Neuronal stem cell (in vitro differentiated cells): ENCODE data around the gene GYPC.

Experiments used
- DNase-seq: peaks from one replicate; pipeline ENCODE4 v3.0.0-alpha.2; 2013; ENCODE audit warnings: low spot score
- H2AFZ ChIP-seq: one replicate; pipeline ENCODE4 v1.6.1; 2013; ENCODE audit warnings: mild to moderate bottlenecking, low read length, inconsistent platforms
- H2AK5ac ChIP-seq: 2 replicates; pipeline ENCODE4 v1.6.1; 2013; ENCODE audit warnings: low read depth, mild to moderate bottlenecking, inconsistent platforms, low read length, moderate library complexity, mixed read lengths
- H2BK120ac ChIP-seq: 2 replicates; pipeline ENCODE4 v1.6.1; 2013; ENCODE audit warnings: low read depth, mild to moderate bottlenecking, inconsistent platforms, low read length, moderate library complexity, mixed read lengths
- H2BK12ac ChIP-seq: one replicate; pipeline ENCODE4 v1.6.1; 2013; ENCODE audit warnings: low read length, inconsistent platforms
- H2BK15ac ChIP-seq: 2 replicates; pipeline ENCODE4 v1.6.1; 2013; ENCODE audit warnings: mild to moderate bottlenecking, low read length, inconsistent platforms, mixed read lengths
- H2BK5ac ChIP-seq: one replicate; pipeline ENCODE4 v1.6.1; 2013; ENCODE audit warnings: inconsistent platforms, mild to moderate bottlenecking, low read length, moderate library complexity
- H3K14ac ChIP-seq: one replicate; pipeline ENCODE4 v1.6.1; 2013; ENCODE audit warnings: low read length, inconsistent platforms
- H3K18ac ChIP-seq: 2 replicates; pipeline ENCODE4 v1.6.1; 2013; ENCODE audit warnings: low read length, inconsistent platforms
- H3K23ac ChIP-seq: 2 replicates; pipeline ENCODE4 v1.6.1; 2013; ENCODE audit warnings: low read depth, mild to moderate bottlenecking, mixed read lengths, low read length, inconsistent platforms; ENCODE audit not compliant: poor library complexity
- H3K27ac ChIP-seq: replicated peaks from 3 replicates; pipeline ENCODE4 v1.5.1; 2013; ENCODE audit warnings: low read length, inconsistent platforms
- H3K27me3 ChIP-seq, 3 experiments: 2 replicates each; pipeline ENCODE4 v1.6.1; 2013; ENCODE audit warnings: low read length in 3 of 3, mild to moderate bottlenecking in 2 of 3, inconsistent platforms in 1 of 3, low read depth in 1 of 3, mixed read lengths in 1 of 3, moderate library complexity in 1 of 3; ENCODE audit not compliant: control insufficient read depth in 3 of 3, insufficient read depth in 3 of 3
- H3K36me3 ChIP-seq, 2 donors: replicated peaks in 1 of 2; 2 replicates each; pipeline ENCODE4 v1.6.1; 2013; ENCODE audit warnings: low read length in 2 of 2; ENCODE audit not compliant: control insufficient read depth in 2 of 2, insufficient read depth in 2 of 2
- H3K4ac ChIP-seq: 2 replicates; pipeline ENCODE4 v1.6.1; 2013; ENCODE audit warnings: inconsistent platforms, mild to moderate bottlenecking, low read length, moderate library complexity
- H3K4me1 ChIP-seq, 2 donors: 1 replicate in 1 of 2; 2 replicates in 1 of 2; pipeline ENCODE4 v1.6.1; 2013; ENCODE audit warnings: low read length in 2 of 2, low read depth in 1 of 2; ENCODE audit not compliant: control insufficient read depth in 2 of 2, insufficient read depth in 1 of 2
- H3K4me2 ChIP-seq: one replicate; pipeline ENCODE4 v1.6.1; 2013; ENCODE audit warnings: mild to moderate bottlenecking, low read length, inconsistent platforms; ENCODE audit not compliant: insufficient read depth, poor library complexity, severe bottlenecking
- H3K4me3 ChIP-seq, 2 donors: 2 replicates each; pipeline ENCODE4 v1.5.1; 2013; ENCODE audit warnings: low read length in 2 of 2, mild to moderate bottlenecking in 2 of 2, inconsistent platforms in 1 of 2, moderate library complexity in 1 of 2
- H3K79me1 ChIP-seq: one replicate; pipeline ENCODE4 v1.6.1; 2013; ENCODE audit warnings: low read depth, mild to moderate bottlenecking, inconsistent platforms, low read length, moderate library complexity
- H3K9ac ChIP-seq: one replicate; pipeline ENCODE4 v1.6.1; 2013; ENCODE audit warnings: mild to moderate bottlenecking, low read depth, low read length, inconsistent platforms; ENCODE audit not compliant: poor library complexity
- H3K9me3 ChIP-seq, 2 donors: replicated peaks in 1 of 2; 2 replicates each; pipeline versions ENCODE3 to v1.6.1; 2013; ENCODE audit warnings: low read length in 2 of 2, mild to moderate bottlenecking in 2 of 2, inconsistent platforms in 1 of 2, low read depth in 1 of 2, mixed read lengths in 1 of 2, moderate library complexity in 1 of 2; ENCODE audit not compliant: control insufficient read depth in 2 of 2, insufficient read depth in 1 of 2
- H4K8ac ChIP-seq: one replicate; pipeline ENCODE4 v1.6.1; 2013; ENCODE audit warnings: low read depth, mild to moderate bottlenecking, inconsistent platforms, low read length, moderate library complexity
- H4K91ac ChIP-seq: one replicate; pipeline ENCODE4 v1.6.1; 2013; ENCODE audit warnings: low read length, low read depth, mild to moderate bottlenecking, inconsistent platforms; ENCODE audit not compliant: poor library complexity
- WGBS, 2 donors: extraction: QIAGEN DNeasy Blood & Tissue Kit; methylation state at CpG; one replicate each; pipeline ENCODE4 v1.1.7; 2013; ENCODE audit warnings: missing lambda C conversion rate in 2 of 2, mixed read lengths in 1 of 2; ENCODE audit not compliant: insufficient read length in 2 of 2, insufficient replicate concordance in 1 of 2; ENCODE audit errors: extremely low coverage in 2 of 2; 5-methylcytosine and 5-hydroxymethylcytosine counted together

GYPC gene

GRCh38 chr2:126659562-126660467 lies 3.9 kb downstream of the GYPC start:
- H2BK12ac ChIP-seq = peak overlapping the region; percentile 67
- H2AFZ ChIP-seq = no peak overlapping the region
- peak overlapping the region; percentile 86 for H3K18ac ChIP-seq
- H3K23ac ChIP-seq = peak overlapping the region; percentile 74
- H3K36me3 ChIP-seq = peaks cover 0 to 14% of the 10 kb centered on the region in 2 donors
- no peak for DNase-seq
- H3K27me3 ChIP-seq = peaks cover 0 to 2% (median 0%) of the 10 kb centered on the region in 3 experiments
- no peak overlapping the region for H3K4me2 ChIP-seq
- H3K79me1 ChIP-seq = peaks cover 5% of the 10 kb centered on the region
- H3K4ac ChIP-seq = no peak overlapping the region
- H4K8ac ChIP-seq = peak overlapping the region; percentile 86
- H2BK120ac ChIP-seq = peak overlapping the region; percentile 9
- H4K91ac ChIP-seq = no peak overlapping the region
- peak overlapping the region; percentile 85 for H3K14ac ChIP-seq
- H2BK15ac ChIP-seq = peak overlapping the region; percentile 81
- H3K27ac ChIP-seq = no peak overlapping the region
- H3K4me1 ChIP-seq = peaks cover 23 to 24% of the 10 kb centered on the region in 2 donors
- H3K9me3 ChIP-seq = no peaks in the 10 kb centered on the region
- WGBS, 2 donors = no CpG with 5 or more reads among the region's 23 CpGs
- peak overlapping the region; percentile 78 for H2BK5ac ChIP-seq
- H2AK5ac ChIP-seq = peak overlapping the region; percentile 74
- H3K9ac ChIP-seq = peak overlapping the region; percentile 63
- H3K4me3 ChIP-seq = no peak overlapping the region

GRCh38 chr2:126660971-126661370 lies 5.0 kb downstream of the GYPC start:
- no peak overlapping the region for H2BK15ac ChIP-seq
- no peak for DNase-seq
- peak overlapping the region; percentile 24 for H2BK5ac ChIP-seq
- H3K4me3 ChIP-seq = no peak overlapping the region
- peak overlapping the region; percentile 48 for H3K18ac ChIP-seq
- H4K91ac ChIP-seq = no peak overlapping the region
- H2AK5ac ChIP-seq = peak overlapping the region; percentile 26
- H3K27me3 ChIP-seq = peaks cover 0 to 2% (median 0%) of the 10 kb centered on the region in 3 experiments
- no peak overlapping the region for H3K23ac ChIP-seq
- H3K9ac ChIP-seq = no peak overlapping the region
- no peak overlapping the region for H2BK120ac ChIP-seq
- peaks cover 21 to 28% of the 10 kb centered on the region in 2 donors for H3K4me1 ChIP-seq
- peaks cover 5% of the 10 kb centered on the region for H3K79me1 ChIP-seq
- H3K27ac ChIP-seq = no peak overlapping the region
- no peak overlapping the region for H2BK12ac ChIP-seq
- no peak overlapping the region for H2AFZ ChIP-seq
- no peak overlapping the region for H3K14ac ChIP-seq
- no CpG with 5 or more reads among the region's 7 CpGs for WGBS, 2 donors
- peaks cover 0 to 14% of the 10 kb centered on the region in 2 donors for H3K36me3 ChIP-seq
- H3K9me3 ChIP-seq = no peaks in the 10 kb centered on the region
- H3K4me2 ChIP-seq = no peak overlapping the region
- H4K8ac ChIP-seq = no peak overlapping the region
- H3K4ac ChIP-seq = no peak overlapping the region

GRCh38 chr2:126661702-126662500 lies 5.9 kb downstream of the GYPC start:
- Histone ChIP-seq H4K8ac (peak overlapping the region; percentile 48), H2BK12ac (no peak overlapping the region), H3K4me2 (no peak overlapping the region), H3K4me3 (no peak overlapping the region), H2AFZ (no peak overlapping the region), H3K27ac (no peak overlapping the region), H2AK5ac (no peak overlapping the region), H3K23ac (no peak overlapping the region), H3K4ac (no peak overlapping the region), H3K18ac (no peak overlapping the region), H2BK5ac (no peak overlapping the region), H2BK15ac (no peak overlapping the region), H3K36me3 (peaks cover 0 to 14% of the 10 kb centered on the region in 2 donors), H3K9me3 (no peaks in the 10 kb centered on the region), H4K91ac (no peak overlapping the region), H3K9ac (peak overlapping the region; percentile 32), H3K79me1 (peaks cover 5% of the 10 kb centered on the region), H3K4me1 (peaks cover 23 to 37% of the 10 kb centered on the region in 2 donors), H3K14ac (no peak overlapping the region), H2BK120ac (no peak overlapping the region), H3K27me3 (peaks cover 0 to 2% (median 0%) of the 10 kb centered on the region in 3 experiments)
- DNase-seq = no peak
- no CpG with 5 or more reads among the region's 10 CpGs for WGBS, 2 donors

GRCh38 chr2:126662621-126663020 lies 6.7 kb downstream of the GYPC start:
- Histone ChIP-seq H3K18ac (no peak overlapping the region), H4K91ac (no peak overlapping the region), H4K8ac (no peak overlapping the region), H2BK120ac (no peak overlapping the region), H2BK12ac (no peak overlapping the region), H3K4me2 (no peak overlapping the region), H2BK15ac (no peak overlapping the region), H3K79me1 (peaks cover 5% of the 10 kb centered on the region), H3K27ac (no peak overlapping the region), H2BK5ac (no peak overlapping the region), H3K27me3 (peaks cover 0 to 2% (median 0%) of the 10 kb centered on the region in 3 experiments), H3K9me3 (no peaks in the 10 kb centered on the region), H3K4me1 (peaks cover 18 to 33% of the 10 kb centered on the region in 2 donors), H2AK5ac (no peak overlapping the region), H3K9ac (no peak overlapping the region), H3K4me3 (no peak overlapping the region), H3K23ac (no peak overlapping the region), H3K14ac (no peak overlapping the region), H2AFZ (no peak overlapping the region), H3K36me3 (peaks cover 0 to 14% of the 10 kb centered on the region in 2 donors), H3K4ac (no peak overlapping the region)
- no peak for DNase-seq
- WGBS, 2 donors = no CpG with 5 or more reads among the region's 7 CpGs
